Thyroid gland (tissue), 4 donors: Measurements from ENCODE around the gene SOSTDC1.

ENCODE experiments used
- POLR2A ChIP-seq, 2 donors: fragments of 450-650 bp; IDR thresholded peaks; one replicate each; pipeline ENCODE4 v1.6.1; 2017; ENCODE audit warnings: antibody characterized with exemption in 2 of 2, mild to moderate bottlenecking in 2 of 2, moderate library complexity in 1 of 2
- TF ChIP-seq, protein P1 (sequence below), 6 experiments: fragments of 200-600 bp in 3 of 6; fragments of 450-650 bp in 3 of 6; sonication (generic) in 3 of 6; IDR thresholded peaks; one replicate each; pipeline ENCODE4 v1.5.1; 2016 to 2019; ENCODE audit warnings: antibody characterized with exemption in 6 of 6, mild to moderate bottlenecking in 2 of 6, inconsistent platforms in 1 of 6, moderate library complexity in 1 of 6

DNA sequence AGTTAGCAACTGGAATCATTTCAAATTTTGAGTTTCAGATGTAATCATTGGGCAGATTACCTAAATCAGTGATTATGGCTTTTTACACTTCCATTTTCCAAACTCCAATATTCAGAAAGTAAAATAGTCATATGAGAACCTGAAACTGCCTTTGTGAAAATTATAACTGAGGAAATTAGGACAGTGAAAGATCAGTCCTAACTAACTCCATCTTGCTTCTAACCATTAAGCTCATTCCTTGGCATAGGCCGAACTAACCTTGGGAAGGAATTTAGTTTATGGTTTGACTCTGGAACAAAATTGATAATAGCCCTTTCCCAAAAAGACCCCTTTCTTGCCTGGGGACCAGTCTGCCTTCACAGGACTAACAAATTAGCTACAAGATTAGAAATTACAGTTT lies 46.4 kb downstream of the SOSTDC1 start:
- TF ChIP-seq, protein P1, sequence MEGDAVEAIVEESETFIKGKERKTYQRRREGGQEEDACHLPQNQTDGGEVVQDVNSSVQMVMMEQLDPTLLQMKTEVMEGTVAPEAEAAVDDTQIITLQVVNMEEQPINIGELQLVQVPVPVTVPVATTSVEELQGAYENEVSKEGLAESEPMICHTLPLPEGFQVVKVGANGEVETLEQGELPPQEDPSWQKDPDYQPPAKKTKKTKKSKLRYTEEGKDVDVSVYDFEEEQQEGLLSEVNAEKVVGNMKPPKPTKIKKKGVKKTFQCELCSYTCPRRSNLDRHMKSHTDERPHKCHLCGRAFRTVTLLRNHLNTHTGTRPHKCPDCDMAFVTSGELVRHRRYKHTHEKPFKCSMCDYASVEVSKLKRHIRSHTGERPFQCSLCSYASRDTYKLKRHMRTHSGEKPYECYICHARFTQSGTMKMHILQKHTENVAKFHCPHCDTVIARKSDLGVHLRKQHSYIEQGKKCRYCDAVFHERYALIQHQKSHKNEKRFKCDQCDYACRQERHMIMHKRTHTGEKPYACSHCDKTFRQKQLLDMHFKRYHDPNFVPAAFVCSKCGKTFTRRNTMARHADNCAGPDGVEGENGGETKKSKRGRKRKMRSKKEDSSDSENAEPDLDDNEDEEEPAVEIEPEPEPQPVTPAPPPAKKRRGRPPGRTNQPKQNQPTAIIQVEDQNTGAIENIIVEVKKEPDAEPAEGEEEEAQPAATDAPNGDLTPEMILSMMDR (IDR thresholded peaks at IDR 0.05), result no peak
- TF ChIP-seq POLR2A (IDR thresholded peaks at IDR 0.05), result no peak
